Sigmoid colon (tissue), 4 donors: ENCODE results near the gene CELF1.

ENCODE experiments used
- CTCF ChIP-seq, 4 experiments: fragments of 450-650 bp in 3 of 4; fragments of 200-600 bp in 1 of 4; IDR thresholded peaks; one replicate each; pipeline ENCODE4 v1.5.1; 2016 to 2019; ENCODE audit warnings: antibody characterized with exemption in 4 of 4, mild to moderate bottlenecking in 3 of 4, moderate library complexity in 2 of 4
- EP300 ChIP-seq, 4 donors: sonication (generic); formaldehyde crosslinking; IDR thresholded peaks; one replicate each; pipeline ENCODE4 v1.6.1; 2017; ENCODE audit warnings: antibody characterized with exemption in 4 of 4
- POLR2A ChIP-seq, 2 donors: fragments of 450-650 bp; IDR thresholded peaks; one replicate each; pipeline ENCODE4 v1.6.1; 2016; ENCODE audit warnings: antibody characterized with exemption in 2 of 2, mild to moderate bottlenecking in 2 of 2, moderate library complexity in 2 of 2
- POLR2AphosphoS5 ChIP-seq, 4 donors: sonication (generic); formaldehyde crosslinking; IDR thresholded peaks; one replicate each; pipeline ENCODE4 v1.6.1; 2017; ENCODE audit warnings: antibody characterized with exemption in 4 of 4

- TF ChIP-seq CTCF (IDR thresholded peaks at IDR 0.05) (no peak), POLR2A (IDR thresholded peaks at IDR 0.05) (no peak), POLR2AphosphoS5 (IDR thresholded peaks at IDR 0.05) (no peak), EP300 (IDR thresholded peaks at IDR 0.05) (no peak)
These were observed 52.8 kb downstream of the CELF1 start for GRCh38 chr11:47500121-47500520.
